Gastroesophageal sphincter (tissue), 4 donors: Measurements from ENCODE around the gene HPSE2. TPM values are rescaled to one million over a fixed set of nuclear protein-coding genes. Genes with fewer than 3 reads are reported as not detected.

Source experiments
- ATAC-seq: fragments of 150-250 bp; one replicate; pipeline ENCODE4 v1.9.1; 2016; ENCODE audit warnings: mild to moderate bottlenecking, moderate library complexity
- H3K27ac ChIP-seq, 4 donors: fragments of 200-600 bp; sonication (generic) in 3 of 4; 1 replicate in 3 of 4; 2 replicates in 1 of 4; pipeline ENCODE4 v1.5.1; 2016 to 2019
- H3K27me3 ChIP-seq: fragments of 200-600 bp; sonication (generic); one replicate; pipeline ENCODE4 v1.5.1; 2019
- H3K36me3 ChIP-seq, 2 donors: fragments of 200-600 bp; sonication (generic); one replicate each; pipeline ENCODE4 v1.5.1; 2019; ENCODE audit warnings: control low read depth in 1 of 2
- H3K4me1 ChIP-seq, 3 donors: fragments of 200-600 bp; sonication (generic); 1 replicate in 2 of 3; 2 replicates in 1 of 3; pipeline ENCODE4 v1.5.1; 2016 to 2019; ENCODE audit warnings: control low read depth in 2 of 3
- H3K4me3 ChIP-seq, 2 donors: fragments of 200-600 bp; sonication (generic); one replicate each; pipeline ENCODE4 v1.5.1; 2019; ENCODE audit warnings: mild to moderate bottlenecking in 1 of 2, moderate library complexity in 1 of 2
- H3K9me3 ChIP-seq, 3 donors: fragments of 200-600 bp; sonication (generic); one replicate each; pipeline ENCODE4 v1.5.1; 2017 to 2019; ENCODE audit warnings: control low read depth in 2 of 3
- CTCF ChIP-seq, 4 experiments: fragments of 200-600 bp in 2 of 4; fragments of 450-650 bp in 2 of 4; sonication (generic) in 1 of 4; IDR thresholded peaks; one replicate each; pipeline ENCODE4 v1.5.1; 2017 to 2019; ENCODE audit warnings: antibody characterized with exemption in 4 of 4, mild to moderate bottlenecking in 2 of 4, moderate library complexity in 2 of 4
- EP300 ChIP-seq: sonication (generic); formaldehyde crosslinking; IDR thresholded peaks from one replicate; pipeline ENCODE4 v1.6.1; 2017; ENCODE audit warnings: antibody characterized with exemption, mild to moderate bottlenecking
- POLR2A ChIP-seq, 2 donors: fragments of 450-650 bp; IDR thresholded peaks; one replicate each; pipeline ENCODE4 v1.6.1; 2017; ENCODE audit warnings: antibody characterized with exemption in 2 of 2, mild to moderate bottlenecking in 2 of 2, moderate library complexity in 1 of 2
- POLR2AphosphoS5 ChIP-seq: sonication (generic); formaldehyde crosslinking; IDR thresholded peaks from one replicate; pipeline ENCODE4 v1.6.1; 2017; ENCODE audit warnings: antibody characterized with exemption
- WGBS, 2 donors: methylation state at CpG; one replicate each; pipeline ENCODE4 v1.1.5; 2018; ENCODE audit warnings: low coverage in 1 of 2; 5-methylcytosine and 5-hydroxymethylcytosine counted together
- total RNA-seq, 4 donors: library from RNA; depleted of rRNA; stranded (reverse); fragments of >200 nt; gene quantifications; one replicate each; pipeline ENCODE4 v1.1.0, GENCODE V29; 2016

HPSE2 gene
- total RNA-seq, 4 donors from 2014 or later: 19.1 to 74.5 (median 58.8) TPM

- 56 to 69% methylated on average over 3 to 4 of the region's 6 CpGs for WGBS, 2 donors
- TF ChIP-seq POLR2AphosphoS5 (no peak), CTCF (IDR thresholded peaks at IDR 0.05) (no peak), EP300 (no peak), POLR2A (IDR thresholded peaks at IDR 0.05) (no peak)
- no peak overlapping the region for H3K4me3 ChIP-seq
- H3K27me3 ChIP-seq: no peaks in the 10 kb centered on the region
- no peaks in the 10 kb centered on the region for H3K9me3 ChIP-seq
- ATAC-seq: no peak
- H3K4me1 ChIP-seq: peaks cover 0 to 10% (median 0%) of the 10 kb centered on the region in 3 donors
- no peak overlapping the region for H3K27ac ChIP-seq
- peaks cover 0 to 14% of the 10 kb centered on the region in 2 donors for H3K36me3 ChIP-seq
Observed at GRCh38 chr10:98617906-98618520, 617.6 kb downstream of the HPSE2 start.

DNA sequence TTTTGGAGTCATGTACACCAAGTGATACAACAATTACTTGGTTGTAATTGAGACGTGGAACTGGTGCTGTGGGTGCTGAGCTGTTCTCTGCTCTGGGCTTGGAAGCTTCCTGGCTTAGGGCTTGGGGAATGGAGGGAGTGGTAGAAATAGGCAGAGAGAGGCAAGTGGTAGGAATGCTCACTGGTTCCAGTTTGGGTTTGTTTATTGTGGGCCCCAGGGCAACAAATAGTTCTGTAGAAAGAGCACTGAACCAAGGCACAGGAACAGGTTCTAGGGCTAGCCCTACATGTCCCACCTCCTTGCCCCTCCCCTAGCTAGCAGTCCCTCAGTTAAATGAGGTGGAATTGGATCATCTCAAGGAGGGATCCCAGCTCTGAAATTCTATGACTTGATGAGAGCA lies 622.2 kb downstream of the HPSE2 start:
- no peak for ATAC-seq
- Histone ChIP-seq H3K36me3 (peaks cover 0 to 14% of the 10 kb centered on the region in 2 donors), H3K9me3 (no peaks in the 10 kb centered on the region), H3K27ac (no peak overlapping the region), H3K4me1 (peaks cover 0 to 36% (median 4%) of the 10 kb centered on the region in 3 donors), H3K4me3 (no peak overlapping the region), H3K27me3 (no peaks in the 10 kb centered on the region)
- TF ChIP-seq CTCF (IDR thresholded peaks at IDR 0.05): no peak
- TF ChIP-seq EP300: no peak
- no peak for TF ChIP-seq POLR2AphosphoS5
- no peak for TF ChIP-seq POLR2A (IDR thresholded peaks at IDR 0.05)
- 86 to 100% methylated on average over 1 of the region's 1 CpG for WGBS, 2 donors

DNA sequence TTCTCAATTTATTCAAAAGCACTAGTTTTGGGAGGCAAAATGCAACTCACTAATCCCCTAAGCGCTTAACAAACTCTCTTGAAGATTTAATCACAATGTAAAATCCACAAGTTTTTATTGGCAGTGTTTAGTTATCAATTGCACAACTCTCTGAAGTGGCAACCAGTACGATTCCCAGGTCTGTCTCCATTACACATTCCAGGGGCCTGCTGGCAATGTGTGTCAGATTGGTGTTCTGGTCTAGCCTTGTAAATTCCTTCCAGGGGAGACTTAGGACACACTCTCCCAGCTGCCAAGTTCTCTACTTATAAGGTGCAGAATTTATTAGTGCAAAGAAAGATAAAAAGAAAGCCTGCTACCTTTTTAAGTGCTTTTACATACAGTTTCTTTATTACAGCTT lies 624.2 kb downstream of the HPSE2 start:
- WGBS, 2 donors: 67% methylated on average over 2 of the region's 2 CpGs
- Histone ChIP-seq H3K4me1 (peaks cover 0 to 36% (median 4%) of the 10 kb centered on the region in 3 donors), H3K27ac (peak overlapping the region in 1 of 4 donors; percentile 41)

DNA sequence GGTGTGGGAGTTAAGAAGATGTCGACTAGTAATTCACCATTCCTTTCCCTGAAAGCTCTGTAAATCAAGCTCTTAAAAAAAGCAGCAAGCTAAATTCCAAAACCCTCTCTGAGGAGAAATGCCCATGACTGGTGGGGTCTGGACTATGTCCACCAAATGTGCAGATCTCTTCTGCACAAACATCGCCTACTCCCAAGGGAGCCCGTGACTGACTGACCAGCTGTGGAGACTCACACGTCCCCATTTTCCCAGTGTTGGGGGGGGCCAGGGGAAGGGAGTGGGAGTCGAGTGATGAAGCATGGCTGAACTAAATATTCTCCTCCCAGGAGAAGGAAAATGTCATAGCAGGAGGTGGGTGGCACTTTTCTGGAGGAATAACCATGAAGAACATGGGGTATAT lies 624.8 kb downstream of the HPSE2 start:
- peaks cover 0 to 36% (median 4%) of the 10 kb centered on the region in 3 donors for H3K4me1 ChIP-seq
- no peak overlapping the region for H3K27ac ChIP-seq
- H3K27me3 ChIP-seq: no peaks in the 10 kb centered on the region
- no peak for ATAC-seq
- no peak overlapping the region for H3K4me3 ChIP-seq
- peaks cover 0 to 14% of the 10 kb centered on the region in 2 donors for H3K36me3 ChIP-seq
- 20 to 38% methylated on average over 1 to 2 of the region's 5 CpGs for WGBS, 2 donors
- no peak for TF ChIP-seq POLR2A (IDR thresholded peaks at IDR 0.05)
- no peak for TF ChIP-seq CTCF (IDR thresholded peaks at IDR 0.05)
- TF ChIP-seq POLR2AphosphoS5: peak; percentile 22
- TF ChIP-seq EP300: no peak
- H3K9me3 ChIP-seq: no peaks in the 10 kb centered on the region

More for the DNA sequence above, 624.2 kb downstream of the HPSE2 start:
- H3K27me3 ChIP-seq: no peaks in the 10 kb centered on the region
- TF ChIP-seq POLR2AphosphoS5 (peak; percentile 24), EP300 (no peak)
- ATAC-seq: no peak
- peaks cover 0 to 14% of the 10 kb centered on the region in 2 donors for H3K36me3 ChIP-seq
- H3K9me3 ChIP-seq: no peaks in the 10 kb centered on the region
- H3K4me3 ChIP-seq: no peak overlapping the region

- TF ChIP-seq POLR2AphosphoS5: no peak
- TF ChIP-seq CTCF (IDR thresholded peaks at IDR 0.05): no peak
- no peak for TF ChIP-seq POLR2A (IDR thresholded peaks at IDR 0.05)
- Histone ChIP-seq H3K27ac (no peak overlapping the region), H3K4me3 (no peak overlapping the region), H3K4me1 (peaks cover 0 to 36% (median 4%) of the 10 kb centered on the region in 3 donors), H3K27me3 (no peaks in the 10 kb centered on the region), H3K9me3 (no peaks in the 10 kb centered on the region), H3K36me3 (peaks cover 0 to 14% of the 10 kb centered on the region in 2 donors)
- no CpG with 5 or more reads among the region's 1 CpG for WGBS, 2 donors
- no peak for ATAC-seq
Observed at GRCh38 chr10:98610301-98610700, 625.4 kb downstream of the HPSE2 start.
